Measurements from ENCODE around the gene MAGI2. TPM values are rescaled to one million over a fixed set of nuclear protein-coding genes. Genes with fewer than 3 reads are reported as not detected.

The MAGI2 gene
- total RNA-seq, 1 experiment from 2014 or later = 0.22 TPM

DNA sequence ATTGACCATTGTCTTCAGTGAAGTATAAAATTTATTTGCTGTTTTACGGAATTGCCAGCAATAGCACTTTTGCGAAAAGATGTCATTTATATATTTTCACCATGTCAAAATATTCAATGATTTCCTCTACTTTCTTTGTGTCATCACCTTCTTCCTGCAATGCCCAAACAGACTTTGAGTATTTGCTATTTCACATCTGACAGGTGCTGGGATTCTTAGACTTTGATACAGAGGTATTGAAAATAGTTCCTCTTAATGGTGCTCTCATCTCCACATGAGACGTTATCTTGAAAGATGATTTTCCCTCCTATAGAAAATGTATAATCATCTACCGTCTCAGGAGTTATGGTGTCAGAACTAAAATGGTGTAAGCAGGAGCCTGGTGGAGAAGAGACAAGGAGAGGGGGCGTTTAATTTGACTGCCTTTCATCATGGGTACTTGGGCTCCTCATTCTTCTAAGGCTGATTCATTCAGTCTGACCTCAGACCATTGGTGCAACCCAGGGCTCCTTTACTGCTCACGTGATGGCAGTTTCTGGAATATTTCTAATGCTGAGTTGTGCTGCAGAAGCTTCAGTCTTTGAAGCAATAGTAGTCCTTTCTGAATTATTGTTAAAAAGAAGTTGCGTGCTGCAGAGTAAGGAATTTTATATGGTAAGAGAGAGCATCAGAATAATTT, 1250.3 kb downstream of the MAGI2 start:
- no peaks in the 10 kb centered on the region for H3K36me3 ChIP-seq (ENCODE audit: control insufficient read depth in 1 of 2, insufficient read depth in 2 of 2, low read length in 2 of 2)
- no peak overlapping the region for H3K27ac ChIP-seq (ENCODE audit: low read depth, low read length)
- no peaks in the 10 kb centered on the region for H3K79me2 ChIP-seq (ENCODE audit: insufficient read depth, low read length)
- H3K4me3 ChIP-seq (replicated peaks in 1 of 2; ENCODE audit: low read depth in 1 of 2, low read length in 2 of 2) = no peak overlapping the region
- no peaks in the 10 kb centered on the region for H3K4me1 ChIP-seq (ENCODE audit: control insufficient read depth in 1 of 2, insufficient read depth in 2 of 2, low read length in 2 of 2)
- H2AFZ ChIP-seq (ENCODE audit: low read depth, low read length, poor library complexity, severe bottlenecking) = no peak overlapping the region
- ATAC-seq = no peak
- H3K4me2 ChIP-seq (ENCODE audit: low read length) = no peak overlapping the region
- BruUV-seq (replicated peaks) = no TSS peak
- no peaks in the 10 kb centered on the region for H4K20me1 ChIP-seq (ENCODE audit: insufficient read depth)
- POLR2A ChIA-PET = no interaction called here
- no peaks in the 10 kb centered on the region for H3K9me3 ChIP-seq (ENCODE audit: control insufficient read depth in 1 of 2, insufficient read depth in 1 of 2, low read depth in 1 of 2, low read length in 2 of 2)
- intact Hi-C loops (cut with micrococcal nuclease) = no loop called here
- TF ChIP-seq FOSL1 (IDR thresholded peaks at IDR 0.05; ENCODE audit: low read depth) (no peak), YY1 (IDR thresholded peaks at IDR 0.05; ENCODE audit: extremely low read depth, insufficient replicate concordance, low read depth, low read length) (no peak), JUND (IDR thresholded peaks at IDR 0.05) (no peak), ZNF274 (IDR thresholded peaks at IDR 0.05; ENCODE audit: low read depth, low read length) (no peak), MAX (IDR thresholded peaks at IDR 0.05) (no peak), ELF1 (IDR thresholded peaks at IDR 0.05; ENCODE audit: borderline replicate concordance, low read depth) (no peak), CBX3 (IDR thresholded peaks at IDR 0.05; ENCODE audit: low read depth) (no peak), RAD21 (IDR thresholded peaks at IDR 0.05; ENCODE audit: low read depth) (no peak), EGR1 (IDR thresholded peaks at IDR 0.05; ENCODE audit: low read depth) (no peak), SIN3A (IDR thresholded peaks at IDR 0.05; ENCODE audit: low read depth) (no peak), ZFX (IDR thresholded peaks at IDR 0.05) (no peak), EZH2phosphoT487 (IDR thresholded peaks at IDR 0.05; ENCODE audit: borderline replicate concordance) (no peak), SP1 (IDR thresholded peaks at IDR 0.05; ENCODE audit: low read depth) (no peak)
- TF ChIP-seq, protein P1, sequence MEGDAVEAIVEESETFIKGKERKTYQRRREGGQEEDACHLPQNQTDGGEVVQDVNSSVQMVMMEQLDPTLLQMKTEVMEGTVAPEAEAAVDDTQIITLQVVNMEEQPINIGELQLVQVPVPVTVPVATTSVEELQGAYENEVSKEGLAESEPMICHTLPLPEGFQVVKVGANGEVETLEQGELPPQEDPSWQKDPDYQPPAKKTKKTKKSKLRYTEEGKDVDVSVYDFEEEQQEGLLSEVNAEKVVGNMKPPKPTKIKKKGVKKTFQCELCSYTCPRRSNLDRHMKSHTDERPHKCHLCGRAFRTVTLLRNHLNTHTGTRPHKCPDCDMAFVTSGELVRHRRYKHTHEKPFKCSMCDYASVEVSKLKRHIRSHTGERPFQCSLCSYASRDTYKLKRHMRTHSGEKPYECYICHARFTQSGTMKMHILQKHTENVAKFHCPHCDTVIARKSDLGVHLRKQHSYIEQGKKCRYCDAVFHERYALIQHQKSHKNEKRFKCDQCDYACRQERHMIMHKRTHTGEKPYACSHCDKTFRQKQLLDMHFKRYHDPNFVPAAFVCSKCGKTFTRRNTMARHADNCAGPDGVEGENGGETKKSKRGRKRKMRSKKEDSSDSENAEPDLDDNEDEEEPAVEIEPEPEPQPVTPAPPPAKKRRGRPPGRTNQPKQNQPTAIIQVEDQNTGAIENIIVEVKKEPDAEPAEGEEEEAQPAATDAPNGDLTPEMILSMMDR (IDR thresholded peaks at IDR 0.05 in 2 of 3, conservative IDR thresholded peaks at IDR 0.05 in 1 of 3; ENCODE audit: borderline replicate concordance in 1 of 3, insufficient read depth in 1 of 3, low read depth in 2 of 3, low read length in 2 of 3) = no peak
- TF ChIP-seq, protein P2, sequence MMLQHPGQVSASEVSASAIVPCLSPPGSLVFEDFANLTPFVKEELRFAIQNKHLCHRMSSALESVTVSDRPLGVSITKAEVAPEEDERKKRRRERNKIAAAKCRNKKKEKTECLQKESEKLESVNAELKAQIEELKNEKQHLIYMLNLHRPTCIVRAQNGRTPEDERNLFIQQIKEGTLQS (IDR thresholded peaks at IDR 0.05) = no peak
- H3K9me2 ChIP-seq (ENCODE audit: insufficient read depth) = no peaks in the 10 kb centered on the region
- H3K9ac ChIP-seq (ENCODE audit: low read length) = no peak overlapping the region
- CTCF ChIA-PET = interaction anchor here (0.6 to 1.0 kb wide), 2 partner anchors 183 to 268 kb away, joined by 3 read pairs; no protein-coding TSS in a partner anchor
- no peak for DNase-seq (ENCODE audit: low read depth, low spot score)
- H3K27me3 ChIP-seq (ENCODE audit: insufficient read depth, low read length) = peaks cover 20% of the 10 kb centered on the region
- RAD21 ChIA-PET (ENCODE audit: low non-redundant PET in 1 of 2, low total read pairs in 2 of 2, uncharacterized antibody in 2 of 2, unreplicated experiment in 2 of 2) = no interaction called here
